Lower leg skin (tissue), 3 donors: ENCODE data around the gene CIAO2A.

Experiments used
- POLR2A ChIP-seq, 2 donors: fragments of 450-650 bp; IDR thresholded peaks; one replicate each; pipeline ENCODE4 v1.6.1; 2016 to 2017; ENCODE audit warnings: antibody characterized with exemption in 2 of 2, mild to moderate bottlenecking in 1 of 2, moderate library complexity in 1 of 2
- TF ChIP-seq, protein P1 (sequence below), 3 donors: fragments of 450-650 bp; IDR thresholded peaks; one replicate each; pipeline ENCODE4 v1.5.1; 2016; ENCODE audit warnings: antibody characterized with exemption in 3 of 3, mild to moderate bottlenecking in 3 of 3, moderate library complexity in 2 of 3

DNA sequence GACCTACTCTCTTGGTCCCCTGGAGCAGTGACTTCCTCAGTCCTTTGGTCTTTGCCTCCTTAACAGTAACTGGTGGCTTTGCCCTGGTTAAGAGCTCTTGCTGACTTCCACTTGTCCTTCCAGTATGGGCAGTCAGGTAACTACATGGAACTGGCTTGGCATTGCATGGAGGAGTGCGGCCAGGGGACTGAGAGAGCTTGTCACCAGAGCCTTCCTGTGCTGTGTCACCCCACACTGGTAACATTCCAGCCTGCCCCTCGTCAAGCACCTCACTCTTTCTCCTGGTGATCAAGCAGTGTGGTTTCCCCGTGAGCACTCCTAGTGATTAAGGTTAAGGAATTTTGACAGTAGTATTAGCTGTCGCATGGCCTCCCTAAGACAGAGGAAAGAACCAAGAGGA is 38.6 kb upstream of the CIAO2A start:
- TF ChIP-seq, protein P1, sequence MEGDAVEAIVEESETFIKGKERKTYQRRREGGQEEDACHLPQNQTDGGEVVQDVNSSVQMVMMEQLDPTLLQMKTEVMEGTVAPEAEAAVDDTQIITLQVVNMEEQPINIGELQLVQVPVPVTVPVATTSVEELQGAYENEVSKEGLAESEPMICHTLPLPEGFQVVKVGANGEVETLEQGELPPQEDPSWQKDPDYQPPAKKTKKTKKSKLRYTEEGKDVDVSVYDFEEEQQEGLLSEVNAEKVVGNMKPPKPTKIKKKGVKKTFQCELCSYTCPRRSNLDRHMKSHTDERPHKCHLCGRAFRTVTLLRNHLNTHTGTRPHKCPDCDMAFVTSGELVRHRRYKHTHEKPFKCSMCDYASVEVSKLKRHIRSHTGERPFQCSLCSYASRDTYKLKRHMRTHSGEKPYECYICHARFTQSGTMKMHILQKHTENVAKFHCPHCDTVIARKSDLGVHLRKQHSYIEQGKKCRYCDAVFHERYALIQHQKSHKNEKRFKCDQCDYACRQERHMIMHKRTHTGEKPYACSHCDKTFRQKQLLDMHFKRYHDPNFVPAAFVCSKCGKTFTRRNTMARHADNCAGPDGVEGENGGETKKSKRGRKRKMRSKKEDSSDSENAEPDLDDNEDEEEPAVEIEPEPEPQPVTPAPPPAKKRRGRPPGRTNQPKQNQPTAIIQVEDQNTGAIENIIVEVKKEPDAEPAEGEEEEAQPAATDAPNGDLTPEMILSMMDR (IDR thresholded peaks at IDR 0.05): no peak
- TF ChIP-seq POLR2A (IDR thresholded peaks at IDR 0.05): no peak
